Karpas-422 (cell line): ENCODE measurements around the gene CDH1. TPM values are rescaled to one million over a fixed set of nuclear protein-coding genes. Genes with fewer than 3 reads are reported as not detected.

Experiments
- DNase-seq: peaks from one replicate; pipeline ENCODE4 v3.0.0-alpha.2; 2015
- H2AFZ ChIP-seq: fragments of 200-600 bp; sonication (generic); 2 replicates; pipeline ENCODE4 v1.6.1; 2014; ENCODE audit warnings: antibody characterized with exemption, low read length, mixed read lengths
- H3K27ac ChIP-seq: fragments of 200-600 bp; sonication (generic); 2 replicates; pipeline ENCODE4 v1.5.1; 2014; ENCODE audit warnings: mild to moderate bottlenecking, low read length, moderate library complexity
- H3K27me3 ChIP-seq: fragments of 200-600 bp; sonication (generic); 2 replicates; pipeline ENCODE4 v1.6.1; 2014; ENCODE audit warnings: low read length, mixed read lengths
- H3K36me3 ChIP-seq: fragments of 200-600 bp; sonication (generic); 2 replicates; pipeline ENCODE4 v1.6.1; 2014; ENCODE audit warnings: low read length, mixed read lengths; ENCODE audit not compliant: insufficient read depth
- H3K4me1 ChIP-seq: fragments of 200-600 bp; sonication (generic); 2 replicates; pipeline ENCODE4 v1.6.1; 2014; ENCODE audit warnings: mild to moderate bottlenecking, low read length, mixed read lengths
- H3K4me2 ChIP-seq: fragments of 200-600 bp; sonication (generic); 2 replicates; pipeline ENCODE4 v1.6.1; 2014; ENCODE audit warnings: low read length, low read depth, mild to moderate bottlenecking; ENCODE audit not compliant: poor library complexity, severe bottlenecking
- H3K4me3 ChIP-seq: fragments of 200-600 bp; sonication (generic); 2 replicates; pipeline ENCODE4 v1.5.1; 2014; ENCODE audit warnings: mild to moderate bottlenecking, antibody characterized with exemption, low read length, mixed read lengths
- H3K79me2 ChIP-seq: fragments of 200-600 bp; sonication (generic); 2 replicates; pipeline ENCODE4 v1.6.1; 2014; ENCODE audit warnings: mild to moderate bottlenecking, low read length, mixed read lengths
- H3K9ac ChIP-seq: fragments of 200-600 bp; sonication (generic); 2 replicates; pipeline ENCODE4 v1.6.0; 2014; ENCODE audit warnings: low read length
- H3K9me2 ChIP-seq: fragments of 200-600 bp; sonication (generic), shearing (Covaris generic); replicated peaks from 2 replicates; pipeline ENCODE4 v1.6.0; 2014; ENCODE audit warnings: mild to moderate bottlenecking, low read length, moderate library complexity; ENCODE audit not compliant: insufficient read depth
- H3K9me3 ChIP-seq: fragments of 300-700, 200-600 bp; sonication (generic); 2 replicates; pipeline ENCODE4 v1.6.1; 2014; ENCODE audit warnings: low read length, mixed read lengths
- H4K20me1 ChIP-seq: fragments of 200-600 bp; sonication (generic); 2 replicates; pipeline ENCODE4 v1.6.1; 2014; ENCODE audit warnings: mild to moderate bottlenecking, antibody characterized with exemption, low read length, low read depth; ENCODE audit not compliant: insufficient read depth
- total RNA-seq: library from RNA; depleted of rRNA; stranded (reverse); fragments of >200 nt; shearing (Covaris generic); gene quantifications from 2 replicates; pipeline ENCODE4 v1.2.3, GENCODE V29; 2014; ENCODE audit warnings: low replicate concordance

Gene CDH1
- total RNA-seq, 1 experiment from 2014 or later = not detected

DNA sequence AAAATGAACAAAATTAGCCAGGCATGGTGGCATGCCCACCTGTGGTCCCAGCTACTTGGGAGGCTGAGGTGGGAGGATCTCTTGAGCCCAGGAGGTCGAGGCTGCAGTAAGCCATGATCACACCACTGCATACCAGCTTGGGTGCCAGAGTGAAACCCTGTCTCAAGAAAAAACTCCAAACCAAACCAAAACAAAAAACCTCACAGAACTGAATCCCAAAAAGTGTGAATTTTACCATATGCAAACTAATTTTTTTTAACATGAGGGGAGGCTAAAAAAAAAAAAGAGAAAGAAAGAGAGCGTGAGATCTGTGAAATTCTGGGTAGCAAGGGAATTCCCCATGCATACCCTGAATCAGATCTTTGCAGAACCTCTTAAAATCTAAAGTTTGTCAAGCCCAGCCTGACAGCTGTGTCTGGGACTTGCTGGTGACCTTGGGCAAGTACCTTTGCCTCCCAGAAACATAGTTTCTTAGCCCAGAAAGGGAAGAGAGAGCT, 17.1 kb upstream of the CDH1 start:
- H3K27me3 ChIP-seq = no peaks in the 10 kb centered on the region
- H4K20me1 ChIP-seq = no peaks in the 10 kb centered on the region
- H3K27ac ChIP-seq = no peak overlapping the region
- no peaks in the 10 kb centered on the region for H3K9me2 ChIP-seq
- no peak overlapping the region for H2AFZ ChIP-seq
- no peaks in the 10 kb centered on the region for H3K9me3 ChIP-seq
- DNase-seq = no peak
- H3K4me3 ChIP-seq = no peak overlapping the region
- no peaks in the 10 kb centered on the region for H3K36me3 ChIP-seq
- H3K4me1 ChIP-seq = no peaks in the 10 kb centered on the region
- no peak overlapping the region for H3K9ac ChIP-seq
- H3K79me2 ChIP-seq = no peaks in the 10 kb centered on the region
- H3K4me2 ChIP-seq = no peak overlapping the region

DNA sequence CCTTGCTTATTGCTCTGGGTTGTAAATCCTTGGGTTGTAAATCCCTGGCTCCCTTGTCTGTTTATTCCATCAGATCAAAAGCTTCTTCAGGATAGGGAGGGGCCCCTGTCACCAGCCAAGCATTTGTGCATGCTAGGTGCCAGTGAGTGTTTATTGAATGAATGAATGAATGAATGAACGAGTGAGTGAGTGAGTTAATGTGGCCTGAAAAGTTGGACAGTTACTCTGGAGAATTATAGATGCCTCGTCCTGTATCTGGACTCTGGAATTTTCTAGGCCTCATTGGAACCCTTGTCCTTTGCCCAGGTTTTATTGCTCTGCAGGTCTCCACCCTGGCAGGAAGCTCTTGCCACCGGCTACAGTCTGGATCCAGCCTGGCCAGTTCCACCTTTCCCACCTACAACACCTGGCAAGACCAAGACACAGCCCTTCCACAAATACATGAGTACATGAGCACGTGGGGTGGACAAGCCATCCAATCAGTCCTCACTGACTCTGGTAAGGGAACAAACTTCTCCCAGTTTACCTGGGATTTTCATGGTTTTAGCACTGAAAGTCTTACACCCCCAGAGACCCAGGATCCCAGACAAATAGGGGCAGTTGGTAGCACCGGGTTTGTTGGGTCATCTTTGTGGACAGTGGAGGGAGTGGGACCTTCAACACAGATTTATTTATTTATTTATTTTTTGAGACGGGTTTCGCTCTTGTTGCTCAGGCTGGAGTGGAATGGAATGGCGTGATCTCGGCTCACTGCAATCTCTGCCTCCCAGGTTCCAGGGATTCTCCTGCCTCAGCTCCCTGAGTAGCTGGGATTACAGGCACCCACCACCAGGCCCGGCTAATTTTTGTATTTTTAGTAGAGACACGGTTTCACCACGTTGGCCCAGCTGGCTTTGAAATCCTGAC, 14.7 kb upstream of the CDH1 start:
- H3K36me3 ChIP-seq = no peaks in the 10 kb centered on the region
- H3K27me3 ChIP-seq = no peaks in the 10 kb centered on the region
- H3K4me2 ChIP-seq = no peak overlapping the region
- no peaks in the 10 kb centered on the region for H3K9me3 ChIP-seq
- H4K20me1 ChIP-seq = no peaks in the 10 kb centered on the region
- no peak overlapping the region for H3K4me3 ChIP-seq
- no peaks in the 10 kb centered on the region for H3K4me1 ChIP-seq
- no peak for DNase-seq
- H3K9ac ChIP-seq = no peak overlapping the region
- H3K79me2 ChIP-seq = no peaks in the 10 kb centered on the region
- no peak overlapping the region for H3K27ac ChIP-seq
- H3K9me2 ChIP-seq = no peaks in the 10 kb centered on the region
- no peak overlapping the region for H2AFZ ChIP-seq

DNA sequence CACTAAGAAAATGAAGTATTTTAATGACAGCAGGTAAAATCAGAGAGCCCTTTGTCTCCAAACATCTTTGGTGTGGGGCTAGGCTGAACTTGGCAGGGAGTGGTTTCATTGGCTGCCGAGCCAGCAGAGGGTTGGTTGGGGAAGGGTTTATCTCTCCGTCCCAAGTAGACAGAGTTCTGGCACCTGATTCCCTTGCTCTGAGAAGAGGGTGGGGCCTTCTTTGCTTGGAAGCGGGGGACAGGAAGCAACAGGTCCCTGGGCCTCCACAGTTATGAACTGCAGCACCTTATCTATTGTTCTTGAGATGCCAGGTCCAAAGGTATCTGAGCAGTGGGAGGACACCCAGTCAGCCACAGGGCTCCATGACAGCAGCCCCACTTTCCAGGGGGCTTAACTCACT, 12.3 kb upstream of the CDH1 start:
- Histone ChIP-seq H3K9ac (no peak overlapping the region), H3K4me2 (no peak overlapping the region), H3K27me3 (no peaks in the 10 kb centered on the region), H3K9me3 (no peaks in the 10 kb centered on the region), H3K4me3 (no peak overlapping the region), H2AFZ (no peak overlapping the region), H3K79me2 (no peaks in the 10 kb centered on the region), H3K27ac (no peak overlapping the region), H3K36me3 (no peaks in the 10 kb centered on the region), H3K9me2 (no peaks in the 10 kb centered on the region), H4K20me1 (no peaks in the 10 kb centered on the region), H3K4me1 (no peaks in the 10 kb centered on the region)
- no peak for DNase-seq

DNA sequence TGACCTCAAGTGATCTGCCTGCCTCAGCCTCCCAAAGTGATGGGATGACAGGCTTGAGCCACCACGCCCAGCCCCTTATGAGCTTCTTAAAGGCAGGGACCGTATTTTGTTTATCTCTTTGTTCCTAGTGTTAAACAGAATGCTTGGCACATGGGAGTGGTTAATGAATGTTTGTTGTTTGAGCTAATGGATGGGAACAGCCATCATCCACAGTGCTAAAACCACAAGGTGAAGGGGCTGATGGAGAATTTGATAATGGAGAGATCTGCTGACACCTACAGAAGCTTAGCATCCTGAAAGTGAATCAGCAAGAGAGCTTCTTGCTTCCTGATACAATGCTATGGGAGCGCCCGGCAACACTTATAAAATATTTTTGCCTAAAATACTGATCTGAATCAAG, 8.6 kb upstream of the CDH1 start:
- Histone ChIP-seq H3K27ac (no peak overlapping the region), H3K9me2 (no peaks in the 10 kb centered on the region), H3K27me3 (no peaks in the 10 kb centered on the region)

DNA sequence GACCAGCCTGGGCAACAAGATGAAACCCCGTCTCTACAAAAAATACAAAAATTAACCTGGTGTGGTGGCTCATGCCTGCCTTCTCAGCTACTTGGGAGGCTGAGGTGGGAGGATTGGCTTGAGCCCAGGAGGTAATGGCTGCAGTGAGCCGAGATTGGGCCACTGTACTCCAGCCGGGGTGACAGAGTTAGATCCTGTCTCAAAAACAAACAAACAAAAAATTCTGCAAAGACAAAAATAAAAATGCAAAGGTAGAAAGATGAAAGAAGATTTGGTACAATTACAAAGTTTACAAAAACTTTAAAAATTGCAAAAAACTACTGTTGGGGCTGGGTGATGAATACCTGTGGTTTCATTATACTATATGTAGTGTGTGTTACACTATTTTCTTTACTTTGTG, 5.5 kb upstream of the CDH1 start:
- no peaks in the 10 kb centered on the region for H3K27me3 ChIP-seq
- no peaks in the 10 kb centered on the region for H3K79me2 ChIP-seq
- H3K4me3 ChIP-seq = no peak overlapping the region
- DNase-seq = no peak
- no peaks in the 10 kb centered on the region for H3K36me3 ChIP-seq
- no peak overlapping the region for H2AFZ ChIP-seq
- H3K9me2 ChIP-seq = no peaks in the 10 kb centered on the region
- H3K4me1 ChIP-seq = no peaks in the 10 kb centered on the region
- no peak overlapping the region for H3K4me2 ChIP-seq
- H3K9ac ChIP-seq = no peak overlapping the region
- H3K9me3 ChIP-seq = no peaks in the 10 kb centered on the region
- H3K27ac ChIP-seq = no peak overlapping the region
- no peaks in the 10 kb centered on the region for H4K20me1 ChIP-seq

More for the DNA sequence above, 8.6 kb upstream of the CDH1 start:
- Histone ChIP-seq H4K20me1 (no peaks in the 10 kb centered on the region), H3K4me3 (no peak overlapping the region), H3K9ac (no peak overlapping the region), H2AFZ (no peak overlapping the region), H3K4me2 (no peak overlapping the region), H3K36me3 (no peaks in the 10 kb centered on the region), H3K4me1 (no peaks in the 10 kb centered on the region), H3K9me3 (no peaks in the 10 kb centered on the region), H3K79me2 (no peaks in the 10 kb centered on the region)
- DNase-seq = no peak

DNA sequence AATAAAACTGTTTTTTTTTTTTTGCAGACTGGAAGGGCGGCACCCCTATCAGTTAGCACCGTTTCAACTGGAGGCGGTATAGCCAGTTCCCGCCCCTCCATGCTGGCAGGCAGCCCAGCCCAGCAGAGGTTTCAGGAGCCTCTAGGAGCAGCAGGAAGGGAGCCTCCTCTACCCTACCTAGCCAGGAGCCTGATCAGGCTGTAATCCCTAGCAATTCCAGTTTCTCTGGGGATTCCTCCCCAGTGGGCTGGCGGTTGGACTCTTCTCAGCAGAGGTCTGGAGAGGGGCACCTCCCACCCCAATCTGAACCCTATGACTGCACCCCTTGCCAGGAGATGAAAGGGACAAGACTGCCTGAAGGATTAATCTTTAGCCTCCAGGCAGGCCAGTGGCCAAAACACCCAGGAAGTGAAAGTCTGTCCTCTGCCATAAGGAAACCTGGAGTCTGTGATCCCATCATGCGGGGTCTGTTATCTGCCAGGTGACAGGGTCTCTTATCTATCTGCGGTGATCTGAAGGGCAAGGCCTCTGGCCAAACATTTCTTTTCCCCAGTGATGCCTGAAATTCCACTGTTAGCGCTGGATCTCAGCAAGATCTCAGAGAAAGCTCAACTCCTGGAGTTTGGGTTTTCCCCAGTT, 4.9 kb upstream of the CDH1 start:
- H3K4me1 ChIP-seq = no peaks in the 10 kb centered on the region
- H3K27ac ChIP-seq = no peak overlapping the region
- no peaks in the 10 kb centered on the region for H3K36me3 ChIP-seq
- H3K9ac ChIP-seq = no peak overlapping the region
- no peaks in the 10 kb centered on the region for H4K20me1 ChIP-seq
- H2AFZ ChIP-seq = no peak overlapping the region
- no peak for DNase-seq
- H3K4me2 ChIP-seq = no peak overlapping the region
- no peaks in the 10 kb centered on the region for H3K9me2 ChIP-seq
- H3K9me3 ChIP-seq = no peaks in the 10 kb centered on the region
- H3K79me2 ChIP-seq = no peaks in the 10 kb centered on the region
- H3K27me3 ChIP-seq = no peaks in the 10 kb centered on the region
- no peak overlapping the region for H3K4me3 ChIP-seq

DNA sequence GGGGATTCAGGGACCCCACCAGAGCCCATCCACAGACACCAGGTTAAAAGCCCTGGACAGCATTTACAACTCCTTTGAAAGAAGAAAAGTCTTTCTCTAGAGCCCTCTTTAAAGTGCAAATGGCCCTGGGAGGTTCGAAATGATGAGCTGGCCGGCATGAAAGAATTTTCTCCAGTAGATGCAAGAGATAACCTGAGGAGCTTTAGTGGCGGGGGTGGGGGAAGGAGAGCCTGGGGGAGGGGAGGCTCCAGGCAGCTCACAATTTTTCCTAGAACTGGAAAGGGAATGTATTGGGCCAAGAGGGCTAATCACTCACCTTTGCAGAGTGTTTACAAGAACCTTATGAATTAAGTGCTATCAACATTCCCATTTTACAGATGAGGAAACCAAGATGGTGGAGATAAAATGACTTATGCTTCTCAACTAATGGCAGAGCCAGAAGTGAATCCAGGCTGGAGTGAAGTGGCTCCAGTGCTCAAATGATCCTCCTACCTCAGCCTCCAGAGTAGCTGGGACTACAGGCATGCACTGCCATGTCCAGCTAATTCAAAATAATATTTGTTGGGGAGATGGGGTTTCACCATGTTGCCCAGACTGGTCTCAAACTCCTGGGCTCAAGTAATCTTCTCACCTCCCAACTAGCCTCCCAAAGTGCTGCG, 4.2 kb upstream of the CDH1 start:
- Histone ChIP-seq H3K4me1 (no peaks in the 10 kb centered on the region), H3K27ac (no peak overlapping the region), H3K9me2 (no peaks in the 10 kb centered on the region), H3K36me3 (no peaks in the 10 kb centered on the region), H3K9ac (no peak overlapping the region), H4K20me1 (no peaks in the 10 kb centered on the region), H3K4me3 (no peak overlapping the region), H3K27me3 (no peaks in the 10 kb centered on the region), H3K4me2 (no peak overlapping the region), H3K79me2 (no peaks in the 10 kb centered on the region), H3K9me3 (no peaks in the 10 kb centered on the region), H2AFZ (no peak overlapping the region)
- no peak for DNase-seq

DNA sequence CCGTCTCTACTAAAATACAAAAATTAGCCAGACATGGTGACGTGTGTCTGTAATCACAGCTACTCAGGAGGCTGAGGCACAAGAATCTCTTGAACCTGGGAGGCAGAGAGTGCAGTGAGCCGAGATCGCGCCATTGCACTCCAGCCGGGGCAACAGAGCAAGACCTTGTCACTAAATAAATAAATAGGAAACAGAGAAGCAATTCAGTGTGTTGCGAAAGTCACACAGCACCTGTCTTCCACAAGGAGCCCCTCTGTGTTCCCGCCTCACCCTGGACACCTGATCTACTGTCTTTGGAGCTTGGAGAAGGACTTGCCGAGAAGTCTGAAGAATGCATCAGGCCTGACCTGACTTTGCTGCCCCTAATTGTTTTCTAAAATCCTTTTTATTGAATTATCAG, 3.5 kb upstream of the CDH1 start:
- H3K4me2 ChIP-seq = no peak overlapping the region
- H3K36me3 ChIP-seq = no peaks in the 10 kb centered on the region
- H3K27me3 ChIP-seq = no peaks in the 10 kb centered on the region
- no peaks in the 10 kb centered on the region for H3K79me2 ChIP-seq
- no peaks in the 10 kb centered on the region for H3K9me3 ChIP-seq
- H3K4me3 ChIP-seq = no peak overlapping the region
- H3K9me2 ChIP-seq = no peaks in the 10 kb centered on the region
- H3K27ac ChIP-seq = no peak overlapping the region
- H2AFZ ChIP-seq = no peak overlapping the region
- DNase-seq = no peak
- no peak overlapping the region for H3K9ac ChIP-seq
- H4K20me1 ChIP-seq = no peaks in the 10 kb centered on the region
- no peaks in the 10 kb centered on the region for H3K4me1 ChIP-seq
